IPS-11a (cell line): ENCODE results near the gene TMEM18.

ENCODE experiments used
- H3K4me3 ChIP-seq: one replicate; pipeline ENCODE4 v1.5.1; 2013; ENCODE audit warnings: low read depth, low read length, control low read depth

TMEM18 gene

GRCh38 chr2:623130-623922 is 53.9 kb downstream of the TMEM18 start:
- no peak overlapping the region for H3K4me3 ChIP-seq

- no peak overlapping the region for H3K4me3 ChIP-seq
Measured at GRCh38 chr2:622357-622756, 54.8 kb downstream of the TMEM18 start.

GRCh38 chr2:621303-622099 is 55.7 kb downstream of the TMEM18 start:
- H3K4me3 ChIP-seq = no peak overlapping the region

- H3K4me3 ChIP-seq = no peak overlapping the region
Measured at GRCh38 chr2:620471-621302, 56.5 kb downstream of the TMEM18 start.

GRCh38 chr2:620004-620403 is 57.2 kb downstream of the TMEM18 start:
- H3K4me3 ChIP-seq = no peak overlapping the region

- no peak overlapping the region for H3K4me3 ChIP-seq
Measured at GRCh38 chr2:618422-618990, 58.7 kb downstream of the TMEM18 start.

- H3K4me3 ChIP-seq = no peak overlapping the region
Measured at GRCh38 chr2:618005-618404, 59.2 kb downstream of the TMEM18 start.
